Bronchial epithelial cell (primary cell): ENCODE measurements around the gene LHPP. TPM values are rescaled to one million over a fixed set of nuclear protein-coding genes. Genes with fewer than 3 reads are reported as not detected.

Source experiments
- DNase-seq: peaks from one replicate; pipeline ENCODE4 v3.0.0-alpha.2; 2010; ENCODE audit warnings: low read depth
- FAIRE-seq: peaks from 2 replicates; lab custom pipeline; 2011; peaks lifted over from hg19 to GRCh38; lab: Jason Lieb, UNC
- H3K27me3 ChIP-seq: 2 replicates; pipeline ENCODE4 v1.5.1; 2011; ENCODE audit warnings: low read length; ENCODE audit not compliant: control insufficient read depth, insufficient read depth
- H3K36me3 ChIP-seq: 2 replicates; pipeline ENCODE4 v1.5.1; 2011; ENCODE audit warnings: low read length; ENCODE audit not compliant: control insufficient read depth, insufficient read depth
- H3K4me3 ChIP-seq: 2 replicates; pipeline ENCODE4 v1.5.1; 2011; ENCODE audit warnings: mild to moderate bottlenecking, low read depth, low read length, control low read depth
- CTCF ChIP-seq: IDR thresholded peaks from 2 replicates; pipeline ENCODE4 v1.5.1; 2011; ENCODE audit warnings: mild to moderate bottlenecking, moderate library complexity, low read length, control low read depth, inconsistent platforms; ENCODE audit not compliant: insufficient read depth, severe bottlenecking
- total RNA-seq: library from RNA; depleted of rRNA; stranded (reverse); fragments of >200 nt; gene quantifications from 2 replicates; pipeline ENCODE4 v1.2.1, GENCODE V29; 2014

The LHPP gene
- total RNA-seq, 1 donor from 2014 or later = 14.0 TPM

DNA sequence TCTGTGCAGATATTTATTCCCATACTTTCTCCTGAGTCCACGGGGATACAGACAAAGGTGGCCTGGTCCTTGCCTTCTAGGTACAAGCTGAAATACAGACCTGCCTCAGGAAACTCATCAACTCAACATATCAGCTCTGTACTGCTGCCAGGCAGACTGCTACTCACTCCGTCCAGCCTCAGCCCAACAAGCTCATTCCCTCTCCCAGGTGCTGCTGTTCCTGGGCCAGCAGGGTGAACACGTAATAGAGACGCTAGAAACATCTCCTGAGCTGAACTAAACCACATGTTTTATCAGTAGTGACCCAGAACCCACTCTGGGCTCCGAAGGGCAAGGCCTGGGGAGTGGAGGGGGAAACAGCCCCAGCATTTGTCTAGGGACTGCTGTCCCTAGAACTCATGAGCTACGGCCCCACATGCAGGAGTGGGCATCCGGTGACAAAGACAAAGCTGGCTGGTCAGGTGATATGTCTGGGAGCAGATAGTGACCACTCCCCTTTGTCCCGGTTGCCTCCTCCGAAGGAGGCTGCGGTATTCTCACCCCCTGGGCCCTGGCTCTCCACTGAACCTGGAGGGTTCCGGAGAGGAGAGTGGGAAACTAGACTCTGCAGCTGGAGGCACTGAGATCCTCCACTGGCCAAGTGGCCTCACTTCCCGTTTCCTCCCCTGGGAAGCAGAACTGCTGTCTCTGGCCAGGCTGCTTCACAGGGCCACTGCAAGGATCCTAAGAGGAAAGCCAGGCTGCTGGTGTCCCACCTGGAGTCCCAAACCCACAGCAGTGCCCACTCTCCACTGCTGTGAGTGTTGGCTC, 166.4 kb downstream of the LHPP start:
- no peak for TF ChIP-seq CTCF
- DNase-seq (peak; percentile 43), FAIRE-seq (peak; percentile 23)
- no peaks in the 10 kb centered on the region for H3K27me3 ChIP-seq
- no peaks in the 10 kb centered on the region for H3K36me3 ChIP-seq
- no peak overlapping the region for H3K4me3 ChIP-seq

GRCh38 chr10:124628676-124629021, 167.0 kb downstream of the LHPP start:
- FAIRE-seq = no peak
- no peaks in the 10 kb centered on the region for H3K36me3 ChIP-seq
- no peak for TF ChIP-seq CTCF
- H3K27me3 ChIP-seq = no peaks in the 10 kb centered on the region
- no peak for DNase-seq
- no peak overlapping the region for H3K4me3 ChIP-seq

GRCh38 chr10:124629415-124629814, 167.8 kb downstream of the LHPP start:
- H3K4me3 ChIP-seq = no peak overlapping the region
- FAIRE-seq (no peak), DNase-seq (no peak)
- no peaks in the 10 kb centered on the region for H3K27me3 ChIP-seq
- no peaks in the 10 kb centered on the region for H3K36me3 ChIP-seq
- no peak for TF ChIP-seq CTCF

DNA sequence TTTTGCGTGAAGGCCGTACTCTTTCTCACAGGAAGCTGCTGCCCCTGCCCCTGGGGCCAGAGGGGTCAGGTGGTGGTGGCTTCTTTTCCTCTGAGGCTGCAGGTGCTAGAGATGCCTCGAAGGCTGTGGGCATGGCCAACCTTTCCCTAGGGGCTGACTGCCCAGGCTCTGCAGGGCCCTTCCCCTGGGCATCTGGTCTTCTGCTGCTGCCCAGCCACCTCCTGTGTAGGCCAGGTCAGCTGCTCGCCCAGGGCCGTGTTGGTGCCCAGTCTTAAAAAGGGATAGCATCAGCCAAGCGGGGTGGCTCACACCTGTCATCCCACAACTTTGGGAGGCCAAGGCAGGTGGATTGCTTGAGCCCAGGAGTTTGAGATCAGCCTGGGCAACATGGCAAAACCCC, 168.2 kb downstream of the LHPP start:
- Histone ChIP-seq H3K27me3 (no peaks in the 10 kb centered on the region), H3K36me3 (no peaks in the 10 kb centered on the region), H3K4me3 (no peak overlapping the region)
- no peak for TF ChIP-seq CTCF
- no peak for FAIRE-seq
- no peak for DNase-seq

GRCh38 chr10:124630551-124630950, 168.9 kb downstream of the LHPP start:
- no peaks in the 10 kb centered on the region for H3K36me3 ChIP-seq
- TF ChIP-seq CTCF = no peak
- FAIRE-seq = peak; percentile 64
- no peak overlapping the region for H3K4me3 ChIP-seq
- DNase-seq = no peak
- H3K27me3 ChIP-seq = no peaks in the 10 kb centered on the region
